Naive thymus-derived CD4-positive, alpha-beta T cell (primary cell): ENCODE results near the gene METRNL. TPM values are rescaled to one million over a fixed set of nuclear protein-coding genes. Genes with fewer than 3 reads are reported as not detected.
"Not testable (repeated sequence)": the region's sequence is repeated elsewhere in the genome, so short reads cannot be mapped to it uniquely, and the experiment has no call there.

Experiments
- ATAC-seq: fragments of 150-1000 bp; cut with Tn5 transposase; 2 replicates; pipeline ENCODE4 v1.10.0; 2021; ENCODE audit warnings: mild to moderate bottlenecking, moderate library complexity
- CTCF ChIA-PET: fragments of 350-600 bp; sonication (Branson Sonifier 250); formaldehyde crosslinking; loops from one replicate; lab custom pipeline; 2021; ENCODE audit warnings: antibody characterized with exemption; lab: Charles Lee
- POLR2A ChIA-PET: fragments of 350-600 bp; sonication (Branson Sonifier 250); formaldehyde crosslinking; loops from one replicate; lab custom pipeline; 2021; ENCODE audit warnings: antibody characterized with exemption, inconsistent platforms; lab: Charles Lee
- DNase-seq, 9 donors: peaks; one replicate each; pipeline versions ENCODE4 v3.0.0 to v3.0.0-alpha.2; 2020 to 2022; ENCODE audit warnings: mixed read lengths in 1 of 9
- H3K27ac ChIP-seq: one replicate; pipeline ENCODE4 v1.7.0; 2013; ENCODE audit warnings: mild to moderate bottlenecking, low read depth, low read length, moderate library complexity
- H3K27me3 ChIP-seq, 2 donors: one replicate each; pipeline ENCODE4 v1.7.0; 2013; ENCODE audit warnings: low read length in 2 of 2, mild to moderate bottlenecking in 2 of 2, moderate library complexity in 2 of 2; ENCODE audit not compliant: control insufficient read depth in 2 of 2, insufficient read depth in 2 of 2
- H3K36me3 ChIP-seq, 3 experiments: 1 replicate in 2 of 3; 2 replicates in 1 of 3; pipeline ENCODE4 v1.7.0; 2013; ENCODE audit warnings: low read length in 3 of 3, mild to moderate bottlenecking in 3 of 3, moderate library complexity in 1 of 3; ENCODE audit not compliant: insufficient read depth in 3 of 3, control insufficient read depth in 2 of 3
- H3K4me1 ChIP-seq, 2 donors: one replicate each; pipeline ENCODE4 v1.7.0; 2013; ENCODE audit warnings: low read length in 2 of 2, mild to moderate bottlenecking in 2 of 2, moderate library complexity in 1 of 2; ENCODE audit not compliant: control insufficient read depth in 2 of 2, insufficient read depth in 2 of 2
- H3K4me3 ChIP-seq: 2 replicates; pipeline ENCODE4 v1.7.0; 2013; ENCODE audit warnings: mild to moderate bottlenecking, low read length
- H3K9me3 ChIP-seq, 3 experiments: 1 replicate in 2 of 3; 2 replicates in 1 of 3; pipeline ENCODE4 v1.7.0; 2013; ENCODE audit warnings: low read length in 3 of 3; ENCODE audit not compliant: control insufficient read depth in 2 of 3
- H3K27ac Mint-ChIP-seq, 9 donors: one replicate each; pipeline ENCODE4 v1.8.0; 2020 to 2022; ENCODE audit warnings: mixed read lengths in 9 of 9, mild to moderate bottlenecking in 8 of 9, moderate library complexity in 5 of 9, inconsistent platforms in 2 of 9
- H3K27me3 Mint-ChIP-seq, 5 donors: one replicate each; pipeline ENCODE4 v1.8.0; 2021 to 2022; ENCODE audit warnings: mixed read lengths in 5 of 5, mild to moderate bottlenecking in 1 of 5
- H3K36me3 Mint-ChIP-seq, 5 donors: one replicate each; pipeline ENCODE4 v1.8.0; 2020 to 2022; ENCODE audit warnings: mixed read lengths in 5 of 5, mild to moderate bottlenecking in 3 of 5, inconsistent platforms in 1 of 5
- H3K4me1 Mint-ChIP-seq, 7 donors: one replicate each; pipeline ENCODE4 v1.8.0; 2020 to 2022; ENCODE audit warnings: mixed read lengths in 7 of 7, mild to moderate bottlenecking in 3 of 7, inconsistent platforms in 1 of 7
- H3K4me3 Mint-ChIP-seq, 10 donors: one replicate each; pipeline ENCODE4 v1.8.0; 2020 to 2022; ENCODE audit warnings: mild to moderate bottlenecking in 10 of 10, mixed read lengths in 10 of 10, moderate library complexity in 6 of 10, inconsistent platforms in 2 of 10
- H3K9me3 Mint-ChIP-seq, 11 donors: one replicate each; pipeline ENCODE4 v1.8.0; 2020 to 2022; ENCODE audit warnings: mixed read lengths in 11 of 11, mild to moderate bottlenecking in 4 of 11, inconsistent platforms in 1 of 11, moderate library complexity in 1 of 11
- intact Hi-C, 2 donors: fragments of 100-400 bp; cut with micrococcal nuclease; formaldehyde crosslinking; loops; one replicate each; pipeline ENCODE4 v1.15.1; 2023
- polyA plus RNA-seq, 2 donors: library from polyadenylated mRNA; unstranded; fragments of 300-500 nt; fragmentation: Illumina TruSeq; gene quantifications; one replicate each; pipeline ENCODE4 v1.2.3, GENCODE V29; 2021
- total RNA-seq, 6 experiments: library from RNA in 5 of 6; stranded (reverse) in 5 of 6; gene quantifications; 1 replicate in 5 of 6; 2 replicates in 1 of 6; pipeline ENCODE4 v1.2.3 and lab custom pipeline; 2021 to 2026

METRNL gene
- total and polyA plus RNA-seq, 7 experiments from 2014 or later = 1.0 to 147 (median 10.3) TPM; not detected in 2

- no peak for ATAC-seq
- Histone ChIP-seq H3K4me1 (peaks cover 7 to 12% of the 10 kb centered on the region in 2 donors), H3K36me3 (no peaks in the 10 kb centered on the region), H3K4me3 (no peak overlapping the region), H3K9me3 (no peaks in the 10 kb centered on the region), H3K27ac (no peak overlapping the region), H3K27me3 (no peaks in the 10 kb centered on the region)
- DNase-seq = peak in 2 of 9 donors; percentile 4 to 6
- H3K4me1 Mint-ChIP-seq = peaks cover 0 to 16% (median 9%) of the 10 kb centered on the region in 7 donors
- CTCF ChIA-PET = no interaction called here
- no peaks in the 10 kb centered on the region for H3K36me3 Mint-ChIP-seq
- H3K27ac Mint-ChIP-seq = peak overlapping the region in 1 of 9 donors; percentile 14
- intact Hi-C loops = no loop called here
- POLR2A ChIA-PET = no interaction called here
- H3K4me3 Mint-ChIP-seq = no peak overlapping the region
- H3K27me3 Mint-ChIP-seq = peaks cover 0 to 3% (median 0%) of the 10 kb centered on the region in 5 donors
- H3K9me3 Mint-ChIP-seq = no peaks in the 10 kb centered on the region
Observed at GRCh38 chr17:83064732-83065659, 14.4 kb upstream of the METRNL start.

DNA sequence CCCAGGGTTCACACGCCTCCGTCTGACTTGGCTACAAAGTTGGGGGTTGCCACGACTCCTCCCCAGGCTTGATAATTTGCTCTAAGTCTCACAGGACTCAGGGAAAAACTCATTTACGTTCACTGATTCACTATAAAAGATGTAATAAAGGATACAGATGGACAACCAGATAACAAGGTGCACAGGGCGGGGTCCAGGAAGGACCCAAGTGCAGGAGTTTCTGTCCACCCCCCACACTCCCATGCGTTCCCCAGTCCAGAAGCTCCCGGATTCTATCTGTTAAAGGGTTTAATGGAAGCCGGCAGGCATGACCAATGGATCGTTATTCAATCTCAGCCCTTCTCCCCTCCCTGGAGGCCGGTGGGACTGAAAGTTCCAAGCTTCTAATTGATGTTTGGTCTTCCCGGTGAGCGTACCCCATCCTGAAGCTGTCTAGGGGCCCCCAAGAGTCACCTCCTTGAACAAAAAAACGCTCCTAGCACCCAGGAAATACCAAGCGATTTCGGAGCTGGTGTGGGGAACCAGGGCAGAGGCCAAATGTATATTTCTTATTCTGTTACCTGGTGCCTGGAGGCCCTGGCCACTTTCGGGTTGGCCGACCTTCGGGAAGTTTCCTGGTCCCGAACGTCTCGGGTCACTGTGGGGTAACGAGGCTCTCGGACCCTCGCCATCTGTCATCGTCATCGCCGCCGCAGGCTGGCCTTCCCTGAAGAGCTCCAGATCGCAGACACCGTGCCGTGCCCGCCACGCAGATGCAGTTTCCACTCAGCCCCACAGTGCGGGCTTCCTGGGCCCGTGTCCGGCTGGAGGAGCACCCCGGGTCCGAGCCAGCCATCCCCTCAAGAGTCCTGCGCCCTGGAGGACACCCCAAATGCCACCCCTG, 13.5 kb upstream of the METRNL start:
- Mint-ChIP-seq H3K27ac (no peak overlapping the region), H3K4me3 (no peak overlapping the region), H3K9me3 (no peaks in the 10 kb centered on the region), H3K4me1 (peaks cover 5 to 22% (median 14%) of the 10 kb centered on the region in 7 donors), H3K27me3 (peaks cover 0 to 3% (median 0%) of the 10 kb centered on the region in 5 donors), H3K36me3 (no peaks in the 10 kb centered on the region)
- Histone ChIP-seq H3K4me1 (peaks cover 7 to 17% of the 10 kb centered on the region in 2 donors), H3K36me3 (no peaks in the 10 kb centered on the region), H3K27me3 (no peaks in the 10 kb centered on the region), H3K4me3 (no peak overlapping the region), H3K27ac (no peak overlapping the region), H3K9me3 (no peaks in the 10 kb centered on the region)
- intact Hi-C loops = no loop called here
- ATAC-seq (no peak), DNase-seq (no peak)
- CTCF ChIA-PET = no interaction called here
- POLR2A ChIA-PET = no interaction called here

DNA sequence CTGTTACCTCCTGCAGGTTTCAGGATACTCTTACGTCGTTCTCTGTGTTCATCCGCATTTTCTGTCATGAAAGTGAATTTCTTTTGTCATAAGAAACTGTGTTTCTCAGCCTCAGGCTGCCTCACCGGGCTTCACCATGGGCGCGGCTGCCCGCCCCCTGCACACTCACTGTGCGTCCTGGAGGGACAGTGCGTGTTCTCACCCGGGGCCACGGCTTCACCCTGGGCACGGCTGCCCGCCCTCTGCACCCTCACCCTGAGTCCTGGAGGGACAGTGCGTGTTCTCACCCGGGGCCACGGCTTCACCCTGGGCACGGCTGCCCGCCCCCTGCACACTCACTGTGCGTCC, 12.9 kb upstream of the METRNL start:
- H3K4me1 ChIP-seq = peaks cover 12 to 23% of the 10 kb centered on the region in 2 donors
- H3K9me3 ChIP-seq, H3K36me3 Mint-ChIP-seq, H3K4me3 ChIP-seq, CTCF ChIA-PET, H3K27ac Mint-ChIP-seq, ATAC-seq, H3K27ac ChIP-seq, POLR2A ChIA-PET, DNase-seq, H3K4me3 Mint-ChIP-seq, intact Hi-C loops, H3K36me3 ChIP-seq, H3K9me3 Mint-ChIP-seq, H3K27me3 ChIP-seq, H3K27me3 Mint-ChIP-seq: not testable (repeated sequence)
- H3K4me1 Mint-ChIP-seq = peaks cover 10 to 28% (median 20%) of the 10 kb centered on the region in 7 donors

- intact Hi-C loops = no loop called here
Observed at GRCh38 chr17:83067071-83067717, 12.2 kb upstream of the METRNL start.

DNA sequence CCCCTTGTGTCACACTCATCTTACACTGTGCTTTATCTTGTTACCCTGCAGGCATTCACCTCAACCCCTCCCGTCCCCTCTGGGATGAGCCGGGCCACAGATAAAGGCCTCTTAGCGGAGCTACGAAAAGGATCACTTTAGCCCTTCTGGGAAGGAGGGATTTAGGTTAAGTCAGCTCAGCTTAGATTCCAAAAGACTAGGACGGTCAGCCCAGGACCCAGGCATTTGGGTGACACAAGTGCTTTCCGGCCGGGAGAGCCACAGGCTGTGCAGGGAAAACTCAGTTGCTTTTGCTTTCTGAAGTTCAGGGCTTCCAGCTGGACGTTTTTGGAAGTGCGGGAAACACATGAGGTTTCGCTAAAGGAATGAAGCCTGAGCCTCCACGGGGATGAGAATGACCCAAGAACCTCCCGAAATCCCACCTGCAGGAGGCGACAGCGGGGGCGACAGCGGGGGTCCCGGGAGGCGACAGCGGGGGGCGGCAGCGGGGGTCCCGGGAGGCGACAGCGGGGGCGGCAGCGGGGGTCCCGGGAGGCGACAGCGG, 11.6 kb upstream of the METRNL start:
- H3K36me3 Mint-ChIP-seq = no peaks in the 10 kb centered on the region
- CTCF ChIA-PET = no interaction called here
- DNase-seq (no peak), ATAC-seq (no peak)
- H3K27ac Mint-ChIP-seq = peak overlapping the region in 3 of 9 donors; percentile 21 to 84 (median 56)
- Histone ChIP-seq H3K4me3 (no peak overlapping the region), H3K27ac (no peak overlapping the region), H3K36me3 (no peaks in the 10 kb centered on the region), H3K27me3 (no peaks in the 10 kb centered on the region), H3K9me3 (no peaks in the 10 kb centered on the region), H3K4me1 (peaks cover 16 to 31% of the 10 kb centered on the region in 2 donors)
- peaks cover 18 to 36% (median 27%) of the 10 kb centered on the region in 7 donors for H3K4me1 Mint-ChIP-seq
- intact Hi-C loops = no loop called here
- H3K9me3 Mint-ChIP-seq = no peaks in the 10 kb centered on the region
- POLR2A ChIA-PET = no interaction called here
- peaks cover 0 to 8% (median 0%) of the 10 kb centered on the region in 5 donors for H3K27me3 Mint-ChIP-seq
- peak overlapping the region in 5 of 10 donors; percentile 17 to 74 (median 58) for H3K4me3 Mint-ChIP-seq

More at GRCh38 chr17:83067071-83067717, 12.2 kb upstream of the METRNL start:
- Mint-ChIP-seq H3K36me3 (no peaks in the 10 kb centered on the region), H3K27ac (peak overlapping the region in 2 of 9 donors; percentile 21 to 72), H3K9me3 (no peaks in the 10 kb centered on the region), H3K27me3 (peaks cover 0 to 7% (median 0%) of the 10 kb centered on the region in 5 donors), H3K4me1 (peaks cover 17 to 35% (median 25%) of the 10 kb centered on the region in 7 donors), H3K4me3 (no peak overlapping the region)
- DNase-seq (no peak), ATAC-seq (no peak)
- no peaks in the 10 kb centered on the region for H3K27me3 ChIP-seq
- ChIA-PET CTCF (no interaction called here), POLR2A (no interaction called here)
- no peak overlapping the region for H3K4me3 ChIP-seq
- no peak overlapping the region for H3K27ac ChIP-seq
- peaks cover 15 to 29% of the 10 kb centered on the region in 2 donors for H3K4me1 ChIP-seq
- no peaks in the 10 kb centered on the region for H3K9me3 ChIP-seq
- H3K36me3 ChIP-seq = no peaks in the 10 kb centered on the region
